Measurements from ENCODE around the gene SAMD9L.

DNA sequence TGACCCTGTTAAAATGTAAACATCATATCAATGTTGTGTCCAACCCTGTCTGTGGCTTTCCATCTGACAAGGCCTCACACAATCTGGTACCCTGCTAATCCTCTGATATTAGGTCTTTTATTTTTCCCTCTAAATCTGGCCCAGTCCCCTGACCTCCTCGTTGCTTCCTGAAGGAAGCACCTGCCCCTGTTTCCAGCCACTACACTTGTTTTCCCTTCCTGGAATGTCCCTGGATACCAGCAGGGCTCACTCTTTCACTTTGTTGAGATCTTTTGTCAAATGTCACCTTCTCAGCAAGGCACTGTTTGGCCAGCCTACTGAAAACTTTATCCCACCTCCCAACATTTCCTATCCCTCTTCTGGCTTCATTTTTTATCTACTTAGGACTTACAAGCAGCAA, 2.1 kb downstream of the SAMD9L start:
- TF ChIP-seq, protein P1, sequence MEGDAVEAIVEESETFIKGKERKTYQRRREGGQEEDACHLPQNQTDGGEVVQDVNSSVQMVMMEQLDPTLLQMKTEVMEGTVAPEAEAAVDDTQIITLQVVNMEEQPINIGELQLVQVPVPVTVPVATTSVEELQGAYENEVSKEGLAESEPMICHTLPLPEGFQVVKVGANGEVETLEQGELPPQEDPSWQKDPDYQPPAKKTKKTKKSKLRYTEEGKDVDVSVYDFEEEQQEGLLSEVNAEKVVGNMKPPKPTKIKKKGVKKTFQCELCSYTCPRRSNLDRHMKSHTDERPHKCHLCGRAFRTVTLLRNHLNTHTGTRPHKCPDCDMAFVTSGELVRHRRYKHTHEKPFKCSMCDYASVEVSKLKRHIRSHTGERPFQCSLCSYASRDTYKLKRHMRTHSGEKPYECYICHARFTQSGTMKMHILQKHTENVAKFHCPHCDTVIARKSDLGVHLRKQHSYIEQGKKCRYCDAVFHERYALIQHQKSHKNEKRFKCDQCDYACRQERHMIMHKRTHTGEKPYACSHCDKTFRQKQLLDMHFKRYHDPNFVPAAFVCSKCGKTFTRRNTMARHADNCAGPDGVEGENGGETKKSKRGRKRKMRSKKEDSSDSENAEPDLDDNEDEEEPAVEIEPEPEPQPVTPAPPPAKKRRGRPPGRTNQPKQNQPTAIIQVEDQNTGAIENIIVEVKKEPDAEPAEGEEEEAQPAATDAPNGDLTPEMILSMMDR (IDR thresholded peaks at IDR 0.05; ENCODE audit: poor library complexity), result no peak
- TF ChIP-seq EZH2 (IDR thresholded peaks at IDR 0.05; ENCODE audit: borderline replicate concordance), result no peak

All from hepatocyte (in vitro differentiated cells).